ENCODE data around the gene CBLB. TPM values are rescaled to one million over a fixed set of nuclear protein-coding genes. Genes with fewer than 3 reads are reported as not detected.

CBLB gene
- total RNA-seq, 1 donor, result 133 TPM

DNA sequence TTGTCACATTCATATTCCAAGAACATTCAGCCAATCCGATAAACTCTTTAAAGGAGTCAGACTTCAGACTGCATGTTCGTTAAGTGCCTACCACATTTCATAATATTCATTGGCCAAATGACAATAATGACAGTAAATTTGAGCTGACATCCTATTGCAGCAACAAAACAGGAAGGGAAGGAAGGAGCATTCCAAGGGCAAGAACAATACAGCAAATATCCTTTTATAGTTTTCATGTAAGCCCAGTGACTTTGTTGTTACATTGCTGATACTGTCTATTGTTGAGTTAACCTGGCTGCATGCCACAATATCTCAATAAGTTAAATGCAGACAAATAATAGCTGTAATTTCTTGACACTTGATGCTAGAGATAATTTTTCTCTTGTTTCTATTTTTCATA, 16.4 kb upstream of the CBLB start:
- no peaks in the 10 kb centered on the region for H3K27me3 ChIP-seq (ENCODE audit: insufficient read depth, low read length)
- peaks cover 5% of the 10 kb centered on the region for H3K4me1 ChIP-seq (ENCODE audit: insufficient read depth, low read length)
- H3K4me3 ChIP-seq (ENCODE audit: low read length), result no peak overlapping the region
- no peaks in the 10 kb centered on the region for H3K9me3 ChIP-seq (ENCODE audit: low read depth, low read length)

DNA sequence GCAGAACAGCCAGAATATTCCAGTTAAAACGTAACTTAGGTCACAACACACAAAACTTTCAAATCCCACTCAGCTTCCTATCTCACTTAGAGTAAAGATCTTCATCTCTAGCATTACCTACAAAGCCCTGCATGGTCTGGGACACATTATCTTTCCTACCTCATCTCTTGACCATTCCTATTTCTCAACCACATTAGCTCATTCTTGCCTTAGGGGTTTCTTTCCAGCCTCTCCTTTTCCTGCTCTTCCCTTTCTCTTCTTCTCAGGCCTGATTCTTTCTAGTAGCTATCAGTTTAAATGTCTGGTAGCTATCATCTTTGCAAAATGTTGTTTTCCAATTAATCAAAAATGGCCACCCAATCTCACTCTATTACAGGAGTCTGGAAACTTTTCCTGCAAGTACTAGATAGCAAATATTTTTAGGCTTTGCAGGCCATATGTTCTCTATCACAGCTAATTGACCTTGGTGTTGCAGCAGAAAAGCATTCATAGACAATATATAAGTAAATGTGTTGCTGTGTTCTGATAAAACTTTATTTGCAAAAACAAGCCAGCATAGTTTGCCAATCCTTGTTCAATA, 15.1 kb upstream of the CBLB start:
- Histone ChIP-seq H3K9me3 (ENCODE audit: low read depth, low read length) (no peaks in the 10 kb centered on the region), H3K4me1 (ENCODE audit: insufficient read depth, low read length) (peaks cover 5% of the 10 kb centered on the region), H3K27me3 (ENCODE audit: insufficient read depth, low read length) (no peaks in the 10 kb centered on the region), H3K4me3 (ENCODE audit: low read length) (no peak overlapping the region)

DNA sequence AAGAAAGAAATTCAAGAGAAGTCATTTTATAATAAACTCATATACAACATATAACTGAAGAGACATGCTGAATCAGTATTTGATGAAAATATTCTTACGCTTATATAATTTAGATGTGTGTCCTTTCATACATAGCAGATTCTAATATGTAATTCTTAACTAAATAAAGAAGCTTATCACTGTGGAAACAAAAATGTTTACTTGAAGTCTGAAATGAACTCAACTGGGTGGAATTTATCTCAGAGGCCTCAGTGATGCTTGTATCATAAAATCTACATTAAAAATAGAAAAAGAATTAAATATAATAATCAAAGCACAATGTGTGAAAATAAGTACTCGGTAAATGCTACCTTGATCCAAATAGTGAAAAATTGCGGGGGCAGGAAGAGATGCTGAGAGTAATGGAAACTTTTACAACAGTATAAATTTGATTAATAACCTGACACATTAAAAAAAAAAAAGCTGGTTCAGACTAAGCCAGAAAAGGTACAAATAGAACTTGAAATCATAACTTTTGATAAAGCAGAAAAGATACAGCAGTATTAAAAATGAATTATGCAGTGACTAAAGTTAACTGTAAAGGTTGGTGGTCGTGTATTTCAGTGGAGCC, 12.0 kb upstream of the CBLB start:
- no peaks in the 10 kb centered on the region for H3K27me3 ChIP-seq (ENCODE audit: insufficient read depth, low read length)
- H3K9me3 ChIP-seq (ENCODE audit: low read depth, low read length), result no peaks in the 10 kb centered on the region
- no peak overlapping the region for H3K4me3 ChIP-seq (ENCODE audit: low read length)
- peaks cover 15% of the 10 kb centered on the region for H3K4me1 ChIP-seq (ENCODE audit: insufficient read depth, low read length)

DNA sequence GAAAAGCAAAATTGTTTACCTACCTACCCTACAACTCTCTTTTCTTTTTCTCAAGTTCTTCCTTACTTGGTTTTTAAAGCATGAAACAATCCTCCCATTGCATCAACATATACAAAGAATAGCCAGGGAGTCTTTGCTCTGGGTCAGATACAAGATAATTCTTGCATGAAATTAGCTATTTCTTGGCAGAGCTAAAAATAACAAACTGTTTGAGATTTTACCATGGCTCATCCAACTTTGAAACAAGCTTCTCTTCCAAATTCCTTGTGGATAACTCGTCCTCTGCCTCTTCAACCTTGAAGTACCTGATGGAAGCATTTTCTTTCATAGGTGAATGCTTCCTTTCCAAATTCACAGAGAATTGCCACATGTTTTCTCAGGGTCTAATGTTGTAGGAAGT, 9.2 kb upstream of the CBLB start:
- H3K27me3 ChIP-seq (ENCODE audit: insufficient read depth, low read length), result no peaks in the 10 kb centered on the region
- no peak overlapping the region for H3K4me3 ChIP-seq (ENCODE audit: low read length)
- H3K9me3 ChIP-seq (ENCODE audit: low read depth, low read length), result no peaks in the 10 kb centered on the region
- H3K4me1 ChIP-seq (ENCODE audit: insufficient read depth, low read length), result peaks cover 13% of the 10 kb centered on the region

DNA sequence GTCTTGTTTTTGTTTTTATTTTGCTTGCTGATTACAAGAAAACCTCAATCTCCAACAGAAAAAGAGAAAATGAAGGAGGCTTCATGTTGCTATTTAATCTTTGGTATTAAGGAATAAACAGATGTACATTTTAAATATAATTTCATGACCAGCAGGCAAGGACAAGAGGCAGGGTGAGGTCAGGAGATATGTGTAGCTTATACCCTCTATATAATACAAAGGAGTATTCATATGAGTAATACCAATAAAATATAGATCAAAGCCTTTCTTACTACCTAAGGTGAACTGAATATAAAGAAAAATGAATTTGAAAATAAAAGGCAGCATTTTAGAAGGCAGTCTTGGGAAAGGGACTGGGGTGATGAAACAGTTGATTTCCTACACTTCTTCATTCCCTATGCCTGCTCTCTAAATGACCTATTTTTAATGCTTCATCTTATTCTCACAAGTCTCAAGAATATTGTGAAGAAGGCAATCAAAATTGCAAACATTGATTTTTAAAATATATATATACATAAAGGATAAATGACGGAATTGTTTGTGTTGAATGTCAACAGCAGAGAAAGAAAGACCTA, 8.6 kb upstream of the CBLB start:
- Histone ChIP-seq H3K4me3 (ENCODE audit: low read length) (no peak overlapping the region), H3K4me1 (ENCODE audit: insufficient read depth, low read length) (peaks cover 9% of the 10 kb centered on the region), H3K9me3 (ENCODE audit: low read depth, low read length) (no peaks in the 10 kb centered on the region), H3K27me3 (ENCODE audit: insufficient read depth, low read length) (no peaks in the 10 kb centered on the region)

DNA sequence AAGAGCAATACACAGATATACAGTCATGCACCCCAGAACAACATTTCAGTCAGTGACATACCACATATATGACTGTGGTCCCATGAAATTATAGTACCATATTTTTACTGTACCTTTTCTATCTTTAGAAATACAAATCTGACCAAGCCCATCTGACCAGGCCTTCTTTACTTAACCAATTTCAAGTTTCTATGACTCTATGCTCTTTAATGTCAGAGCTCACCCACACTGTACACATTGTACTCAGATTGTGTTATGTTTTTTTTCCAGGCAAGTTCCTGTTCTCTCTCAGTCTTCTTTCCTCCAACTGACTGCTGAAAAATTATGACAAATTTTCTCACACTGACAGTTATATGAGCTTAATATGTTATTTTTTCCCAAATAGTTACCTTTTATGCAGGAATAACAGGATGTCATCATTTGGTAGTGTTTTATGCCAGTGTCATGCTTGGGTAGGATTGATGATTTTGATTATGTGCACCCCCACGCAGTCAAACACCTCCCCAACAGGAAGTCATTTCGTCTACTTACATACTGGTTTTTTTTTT, 8.0 kb upstream of the CBLB start:
- no peaks in the 10 kb centered on the region for H3K9me3 ChIP-seq (ENCODE audit: low read depth, low read length)
- H3K27me3 ChIP-seq (ENCODE audit: insufficient read depth, low read length), result no peaks in the 10 kb centered on the region
- peaks cover 9% of the 10 kb centered on the region for H3K4me1 ChIP-seq (ENCODE audit: insufficient read depth, low read length)
- H3K4me3 ChIP-seq (ENCODE audit: low read length), result no peak overlapping the region

DNA sequence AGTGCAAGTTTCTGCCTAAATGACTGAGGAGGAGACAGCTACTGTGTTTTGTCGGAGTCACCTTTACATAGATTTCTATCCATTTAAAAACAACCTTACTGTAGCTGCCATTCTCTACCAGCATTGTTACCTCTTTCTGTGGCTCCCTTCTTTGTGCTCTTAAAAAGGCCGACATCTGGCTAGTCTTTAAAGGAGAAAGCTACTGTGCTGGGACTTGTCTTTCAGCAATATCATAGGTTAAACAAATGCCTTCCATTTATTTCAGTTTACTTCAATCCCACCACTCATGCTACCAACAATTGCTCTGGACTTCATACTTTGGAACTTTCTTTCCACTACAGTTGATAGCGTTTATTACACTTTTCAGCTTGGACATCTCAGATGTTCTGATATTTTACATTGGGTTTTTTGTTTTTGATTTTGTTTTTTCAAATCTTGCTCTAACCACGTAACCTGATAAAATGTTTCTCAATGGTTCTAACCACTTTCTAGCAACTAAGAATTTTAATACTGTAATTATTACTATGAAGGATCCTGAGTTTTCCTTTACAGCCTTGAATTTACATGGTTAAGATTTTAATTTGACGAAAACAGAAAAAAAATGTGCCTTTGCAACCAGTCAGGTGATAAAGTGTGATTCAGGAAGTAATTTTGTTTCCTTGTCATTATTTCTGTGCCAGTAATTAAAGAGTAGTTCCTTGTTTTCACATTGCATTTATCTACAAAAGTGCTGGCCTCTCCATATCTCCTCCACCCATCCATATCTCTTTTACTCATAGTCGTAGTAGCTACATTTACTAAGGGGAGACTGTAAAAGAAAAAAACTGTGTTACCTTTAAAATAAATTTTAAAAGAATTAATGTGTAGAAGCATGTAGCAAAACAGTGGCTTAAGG, 1.3 kb upstream of the CBLB start:
- Histone ChIP-seq H3K27me3 (ENCODE audit: insufficient read depth, low read length) (no peaks in the 10 kb centered on the region), H3K9me3 (ENCODE audit: low read depth, low read length) (no peaks in the 10 kb centered on the region), H3K4me3 (ENCODE audit: low read length) (peak overlapping the region; percentile 80), H3K4me1 (ENCODE audit: insufficient read depth, low read length) (peaks cover 13% of the 10 kb centered on the region)

DNA sequence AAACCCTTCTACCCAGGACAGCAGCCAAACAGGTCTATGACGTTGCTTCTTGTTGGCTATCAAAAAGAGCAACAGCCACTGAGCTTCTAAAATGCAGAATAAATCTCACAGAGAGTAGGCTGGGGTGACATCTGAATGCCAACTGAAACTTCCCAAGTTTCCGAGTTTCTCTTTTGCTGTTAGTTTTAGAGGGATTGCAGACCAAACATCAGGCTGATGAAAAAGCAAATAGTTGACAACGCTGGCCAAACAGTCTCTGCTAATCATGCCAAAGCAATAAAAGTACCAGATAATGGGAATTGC, 670 bp upstream of the CBLB start:
- peak overlapping the region; percentile 80 for H3K4me3 ChIP-seq (ENCODE audit: low read length)
- no peaks in the 10 kb centered on the region for H3K9me3 ChIP-seq (ENCODE audit: low read depth, low read length)
- no peaks in the 10 kb centered on the region for H3K27me3 ChIP-seq (ENCODE audit: insufficient read depth, low read length)
- peaks cover 13% of the 10 kb centered on the region for H3K4me1 ChIP-seq (ENCODE audit: insufficient read depth, low read length)

DNA sequence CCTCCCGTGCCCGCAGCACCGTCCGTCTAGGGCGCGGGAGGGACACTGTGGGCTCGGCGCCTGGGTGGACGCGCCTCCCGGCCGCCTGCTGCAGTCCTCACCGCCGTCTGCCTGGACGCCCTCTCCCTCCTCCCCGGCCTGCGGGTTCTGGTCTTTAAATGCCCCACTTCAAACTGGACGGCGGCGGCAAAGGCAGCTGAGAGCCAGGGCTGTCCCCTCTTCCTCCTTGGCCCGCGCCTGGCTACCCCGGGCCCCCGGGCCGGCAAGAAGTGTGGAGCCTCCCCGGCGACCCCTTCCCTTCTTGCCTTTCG, 426 bp downstream of the CBLB start:
- H3K27me3 ChIP-seq (ENCODE audit: insufficient read depth, low read length), result no peaks in the 10 kb centered on the region
- no peaks in the 10 kb centered on the region for H3K9me3 ChIP-seq (ENCODE audit: low read depth, low read length)
- peaks cover 15% of the 10 kb centered on the region for H3K4me1 ChIP-seq (ENCODE audit: insufficient read depth, low read length)
- H3K4me3 ChIP-seq (ENCODE audit: low read length), result peak overlapping the region; percentile 80

DNA sequence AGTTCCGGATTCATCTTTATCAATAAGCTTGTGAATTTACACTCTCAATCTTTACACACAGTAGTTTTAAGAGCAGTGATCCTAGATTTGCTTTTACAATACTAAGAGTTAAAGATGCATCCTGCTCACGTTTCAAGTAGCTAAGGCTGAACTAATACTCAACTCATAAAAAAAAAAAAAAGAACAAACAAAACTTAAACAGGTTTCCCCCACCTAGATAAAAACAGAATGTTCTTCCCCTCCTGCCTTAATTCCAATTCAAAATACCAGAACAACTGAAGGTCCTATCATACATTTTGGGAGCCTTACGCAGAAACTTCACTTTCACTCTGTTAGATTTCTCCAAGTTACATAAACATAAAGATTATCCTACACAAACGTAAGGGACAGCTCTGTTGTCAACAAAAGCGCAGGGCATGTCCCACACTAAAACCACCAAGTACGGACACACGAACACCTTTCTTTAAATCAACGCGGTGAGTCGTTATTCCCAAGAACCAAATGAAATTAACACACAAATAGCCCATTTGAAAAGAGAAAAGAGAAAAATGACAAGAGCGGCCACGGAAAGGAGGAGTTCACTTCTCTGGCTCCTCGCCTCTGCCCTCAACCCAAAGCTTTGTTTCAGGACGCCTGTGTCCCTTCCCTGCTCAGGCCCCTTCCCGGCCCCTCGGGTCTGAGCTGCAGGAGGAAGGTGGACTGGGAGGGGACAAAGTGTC, 941 bp downstream of the CBLB start:
- H3K4me3 ChIP-seq (ENCODE audit: low read length), result peak overlapping the region; percentile 80

DNA sequence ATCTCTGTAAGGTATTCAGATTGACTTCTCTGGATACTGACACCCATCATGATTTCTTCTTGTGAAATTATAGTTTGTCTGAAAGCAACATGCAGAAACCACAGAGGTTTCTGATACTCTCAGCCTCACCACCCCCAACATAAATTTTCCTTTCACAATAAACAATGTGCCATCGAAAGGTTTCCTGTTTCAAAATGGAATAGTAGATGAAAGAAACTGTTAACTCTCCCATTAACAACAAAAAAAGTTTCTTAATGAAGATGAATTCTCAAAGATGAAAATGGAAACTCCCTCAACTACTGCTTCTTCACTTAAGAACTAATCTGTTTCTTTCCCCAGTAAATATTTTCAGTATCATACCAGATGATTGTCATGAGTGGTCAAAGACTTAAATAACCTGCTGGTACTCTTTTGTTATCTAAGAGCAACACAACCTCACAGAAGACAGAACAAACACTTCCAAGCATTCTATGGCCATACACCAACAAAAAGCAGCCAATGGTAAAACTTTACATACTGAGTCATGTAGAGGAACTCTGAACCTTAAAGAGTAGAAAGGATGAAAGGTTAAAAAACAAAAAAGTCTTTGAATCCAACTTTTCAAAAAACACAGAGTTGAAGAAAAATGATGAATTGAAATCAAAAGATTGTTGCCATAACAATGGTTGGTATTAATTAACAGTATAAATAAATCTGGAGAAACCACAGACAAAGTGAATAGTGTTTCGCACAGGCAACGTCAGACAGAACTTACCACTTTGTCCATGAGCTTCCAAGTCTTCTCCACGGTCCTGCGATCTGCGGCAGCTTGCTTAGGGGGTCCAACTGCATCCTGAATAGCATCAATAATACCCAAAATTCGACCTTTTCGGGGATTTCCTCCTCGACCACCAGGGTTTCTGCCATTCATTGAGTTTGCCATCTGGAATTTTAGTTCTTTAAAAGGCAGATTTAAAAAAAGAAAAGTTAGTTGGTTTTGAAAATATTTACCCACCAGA, 1.9 kb downstream of the CBLB start:
- H3K4me3 ChIP-seq (ENCODE audit: low read length), result peak overlapping the region; percentile 80
- H3K4me1 ChIP-seq (ENCODE audit: insufficient read depth, low read length), result peaks cover 24% of the 10 kb centered on the region
- no peaks in the 10 kb centered on the region for H3K27me3 ChIP-seq (ENCODE audit: insufficient read depth, low read length)
- no peaks in the 10 kb centered on the region for H3K9me3 ChIP-seq (ENCODE audit: low read depth, low read length)

More for the DNA sequence above, 941 bp downstream of the CBLB start:
- no peaks in the 10 kb centered on the region for H3K27me3 ChIP-seq (ENCODE audit: insufficient read depth, low read length)
- H3K9me3 ChIP-seq (ENCODE audit: low read depth, low read length), result no peaks in the 10 kb centered on the region
- peaks cover 15% of the 10 kb centered on the region for H3K4me1 ChIP-seq (ENCODE audit: insufficient read depth, low read length)

DNA sequence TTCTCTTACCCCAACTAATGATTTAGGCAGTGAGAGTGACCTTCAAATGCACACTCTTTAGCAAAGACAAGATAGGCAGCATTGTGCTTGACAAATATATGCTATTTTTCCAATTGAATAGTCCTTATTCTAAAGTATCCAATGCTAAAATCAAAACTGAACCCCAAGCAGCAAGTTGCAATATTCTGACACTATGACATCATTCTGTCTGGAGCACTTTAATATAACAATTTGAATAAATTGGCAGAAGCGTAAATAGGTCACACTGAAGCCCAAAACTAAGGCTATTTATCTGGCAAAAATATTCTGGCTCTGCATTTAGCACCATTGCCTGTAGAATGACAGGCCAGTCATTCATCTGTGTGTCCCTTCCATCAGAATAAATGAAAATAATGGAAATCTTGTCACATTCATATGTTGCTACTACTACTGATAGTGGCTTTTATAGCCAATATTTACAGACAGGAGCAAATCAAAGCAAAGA, 2.9 kb downstream of the CBLB start:
- peaks cover 24% of the 10 kb centered on the region for H3K4me1 ChIP-seq (ENCODE audit: insufficient read depth, low read length)
- H3K27me3 ChIP-seq (ENCODE audit: insufficient read depth, low read length), result no peaks in the 10 kb centered on the region
- no peaks in the 10 kb centered on the region for H3K9me3 ChIP-seq (ENCODE audit: low read depth, low read length)
- H3K4me3 ChIP-seq (ENCODE audit: low read length), result no peak overlapping the region

DNA sequence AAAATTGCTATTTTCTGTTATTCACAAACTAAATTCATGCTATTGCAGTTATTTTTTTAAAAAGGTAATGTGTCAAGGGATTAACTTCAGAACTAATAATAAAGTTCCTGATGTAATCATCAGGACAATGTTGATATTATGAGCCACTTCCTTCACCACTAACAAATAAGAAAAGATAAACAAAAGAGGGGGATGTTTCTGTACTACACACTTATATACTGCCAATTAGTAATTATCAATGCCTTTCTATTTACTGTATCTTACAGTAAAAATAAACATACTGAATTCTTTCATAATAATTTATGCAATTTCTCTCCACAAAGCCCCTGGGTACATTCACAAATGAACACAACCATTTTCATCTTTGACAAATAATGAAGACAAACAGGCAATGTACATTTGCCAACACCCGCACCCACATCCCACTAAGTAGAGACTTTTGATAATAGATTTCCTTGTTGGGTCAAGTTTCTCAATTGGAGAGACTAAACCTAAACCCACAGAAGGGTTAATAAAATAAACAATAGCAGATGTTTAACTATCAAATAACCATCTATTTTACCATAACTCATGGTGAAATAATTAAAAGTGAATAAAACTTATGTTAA, 3.7 kb downstream of the CBLB start:
- no peak overlapping the region for H3K4me3 ChIP-seq (ENCODE audit: low read length)
- H3K27me3 ChIP-seq (ENCODE audit: insufficient read depth, low read length), result no peaks in the 10 kb centered on the region
- no peaks in the 10 kb centered on the region for H3K9me3 ChIP-seq (ENCODE audit: low read depth, low read length)
- H3K4me1 ChIP-seq (ENCODE audit: insufficient read depth, low read length), result peaks cover 27% of the 10 kb centered on the region

Measured in mononuclear cell (primary cell).